Mesenchymal stem cell (in vitro differentiated cells and primary cell): Measurements from ENCODE around the gene PEF1.

Experiments
- DNase-seq: peaks from one replicate; pipeline ENCODE4 v3.0.0-alpha.2; 2013
- H2AFZ ChIP-seq: one replicate; pipeline ENCODE4 v1.6.1; 2013; ENCODE audit warnings: low read depth, mild to moderate bottlenecking, control low read depth, inconsistent platforms, low read length, moderate library complexity
- H2AK5ac ChIP-seq: 2 replicates; pipeline ENCODE4 v1.6.1; 2013; ENCODE audit warnings: low read length, moderate library complexity, mild to moderate bottlenecking, inconsistent platforms; ENCODE audit not compliant: severe bottlenecking
- H2BK120ac ChIP-seq: one replicate; pipeline ENCODE4 v1.6.1; 2013; ENCODE audit warnings: low read depth, mild to moderate bottlenecking, inconsistent platforms, low read length, moderate library complexity
- H2BK12ac ChIP-seq, 2 experiments: one replicate each; pipeline ENCODE4 v1.6.1; 2013; ENCODE audit warnings: inconsistent platforms in 2 of 2, low read length in 2 of 2, mild to moderate bottlenecking in 2 of 2, moderate library complexity in 2 of 2, control low read depth in 1 of 2
- H2BK15ac ChIP-seq: one replicate; pipeline ENCODE4 v1.6.1; 2013; ENCODE audit warnings: mild to moderate bottlenecking, low read depth, inconsistent platforms; ENCODE audit not compliant: poor library complexity, severe bottlenecking
- H2BK5ac ChIP-seq: 2 replicates; pipeline ENCODE4 v1.6.1; 2013; ENCODE audit warnings: low read depth, mild to moderate bottlenecking, low read length, control low read depth, inconsistent platforms; ENCODE audit not compliant: poor library complexity, severe bottlenecking
- H3K14ac ChIP-seq, 2 experiments: one replicate each; pipeline ENCODE4 v1.6.1; 2013; ENCODE audit warnings: inconsistent platforms in 2 of 2, low read length in 2 of 2, control low read depth in 1 of 2, mild to moderate bottlenecking in 1 of 2, moderate library complexity in 1 of 2
- H3K18ac ChIP-seq, 2 experiments: one replicate each; pipeline ENCODE4 v1.6.1; 2013; ENCODE audit warnings: inconsistent platforms in 2 of 2, low read length in 2 of 2, control low read depth in 1 of 2, low read depth in 1 of 2, mild to moderate bottlenecking in 1 of 2
- H3K23ac ChIP-seq, 2 experiments: one replicate each; pipeline ENCODE4 v1.6.1; 2013; ENCODE audit warnings: inconsistent platforms in 2 of 2, low read length in 2 of 2, mild to moderate bottlenecking in 2 of 2, moderate library complexity in 2 of 2, control low read depth in 1 of 2
- H3K27ac ChIP-seq: 2 replicates; pipeline ENCODE4 v1.5.1; 2013; ENCODE audit warnings: mild to moderate bottlenecking, moderate library complexity, low read length, control low read depth, inconsistent platforms; ENCODE audit not compliant: poor library complexity, severe bottlenecking
- H3K27me3 ChIP-seq, 2 experiments: 2 replicates each; pipeline versions ENCODE4 v1.6.1 to v1.7.0; 2013; ENCODE audit warnings: low read length in 2 of 2, mild to moderate bottlenecking in 2 of 2, moderate library complexity in 2 of 2, control low read depth in 1 of 2, inconsistent platforms in 1 of 2; ENCODE audit not compliant: control insufficient read depth in 1 of 2, insufficient read depth in 1 of 2
- H3K36me3 ChIP-seq, 2 experiments: 2 replicates each; pipeline versions ENCODE4 v1.6.1 to v1.7.0; 2013; ENCODE audit warnings: low read length in 2 of 2, control low read depth in 1 of 2, inconsistent platforms in 1 of 2, low read depth in 1 of 2, mild to moderate bottlenecking in 1 of 2; ENCODE audit not compliant: insufficient read depth in 2 of 2, control insufficient read depth in 1 of 2
- H3K4ac ChIP-seq, 2 experiments: one replicate each; pipeline ENCODE4 v1.6.1; 2013; ENCODE audit warnings: inconsistent platforms in 2 of 2, low read length in 2 of 2, mild to moderate bottlenecking in 2 of 2, moderate library complexity in 2 of 2, control low read depth in 1 of 2, low read depth in 1 of 2
- H3K4me1 ChIP-seq: 2 replicates; pipeline ENCODE4 v1.6.1; 2013; ENCODE audit warnings: low read depth, low read length, control low read depth; ENCODE audit not compliant: control insufficient read depth, insufficient read depth
- H3K4me2 ChIP-seq: 2 replicates; pipeline ENCODE4 v1.6.1; 2013; ENCODE audit warnings: low read length, mild to moderate bottlenecking, inconsistent platforms; ENCODE audit not compliant: poor library complexity, severe bottlenecking
- H3K4me3 ChIP-seq, 2 experiments: 2 replicates each; pipeline versions ENCODE4 v1.5.1 to v1.7.0; 2013; ENCODE audit warnings: low read length in 2 of 2, mild to moderate bottlenecking in 2 of 2, control low read depth in 1 of 2, low read depth in 1 of 2; ENCODE audit not compliant: insufficient read depth in 1 of 2
- H3K79me1 ChIP-seq: replicated peaks from 2 replicates; pipeline ENCODE4 v1.6.1; 2013; ENCODE audit warnings: mild to moderate bottlenecking, control low read depth, low read length, inconsistent platforms; ENCODE audit not compliant: poor library complexity, severe bottlenecking
- H3K9ac ChIP-seq: 2 replicates; pipeline ENCODE4 v1.7.0; 2013; ENCODE audit warnings: mild to moderate bottlenecking, low read length, moderate library complexity
- H3K9me3 ChIP-seq: 2 replicates; pipeline ENCODE4 v1.7.0; 2013; ENCODE audit warnings: mild to moderate bottlenecking, low read length; ENCODE audit not compliant: control insufficient read depth
- H4K8ac ChIP-seq: one replicate; pipeline ENCODE4 v1.6.1; 2013; ENCODE audit warnings: inconsistent platforms, mild to moderate bottlenecking, low read length, moderate library complexity
- H4K91ac ChIP-seq: one replicate; pipeline ENCODE4 v1.6.1; 2013; ENCODE audit warnings: mild to moderate bottlenecking, low read length, inconsistent platforms
- WGBS: methylation state at CpG from one replicate; pipeline ENCODE4 v1.1.7; 2013; ENCODE audit warnings: mixed read lengths; 5-methylcytosine and 5-hydroxymethylcytosine counted together

The PEF1 gene

DNA sequence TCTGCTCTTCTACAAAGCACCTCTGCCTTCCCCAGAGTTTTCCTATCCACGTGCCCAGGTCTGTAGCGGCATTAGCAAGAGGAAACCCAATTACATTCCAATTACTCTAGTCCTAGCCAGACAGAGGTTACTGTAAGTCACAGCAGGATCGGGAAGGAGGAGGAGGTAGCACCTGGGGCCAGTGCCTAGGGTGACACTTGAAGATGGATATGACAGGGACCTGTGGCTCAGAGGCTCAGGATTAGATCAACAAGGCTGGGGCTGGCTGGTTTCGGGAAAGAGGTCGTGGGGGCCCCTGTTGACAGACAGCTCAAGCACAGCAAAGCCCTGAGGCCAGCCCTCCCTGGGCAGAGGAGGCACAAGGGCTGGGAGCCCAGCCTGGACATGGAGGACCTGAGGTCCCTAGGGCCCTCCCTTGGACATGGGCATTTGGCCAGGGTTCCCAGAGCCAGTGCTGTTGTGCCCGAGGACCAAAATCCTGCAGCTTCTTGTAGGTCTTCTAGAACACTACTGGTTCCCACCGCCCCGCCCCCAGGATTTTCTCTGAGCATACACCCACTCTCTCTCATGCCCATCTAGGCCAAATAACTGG is 30.2 kb downstream of the PEF1 start:
- Histone ChIP-seq H3K18ac (no peak overlapping the region), H3K9me3 (no peaks in the 10 kb centered on the region), H2BK12ac (no peak overlapping the region), H3K79me1 (no peaks in the 10 kb centered on the region), H4K91ac (no peak overlapping the region), H3K27me3 (peaks cover 30 to 35% of the 10 kb centered on the region in 2 experiments), H3K4me3 (no peak overlapping the region), H2BK120ac (no peak overlapping the region), H2BK5ac (no peak overlapping the region), H3K9ac (no peak overlapping the region), H2AK5ac (no peak overlapping the region), H3K36me3 (no peaks in the 10 kb centered on the region), H2AFZ (no peak overlapping the region), H3K4me1 (peaks cover 20% of the 10 kb centered on the region), H4K8ac (no peak overlapping the region), H3K4ac (no peak overlapping the region), H3K4me2 (no peak overlapping the region), H3K23ac (no peak overlapping the region), H2BK15ac (no peak overlapping the region), H3K14ac (no peak overlapping the region), H3K27ac (no peak overlapping the region)
- WGBS = 84% methylated on average over 8 of the region's 8 CpGs
- DNase-seq = no peak

DNA sequence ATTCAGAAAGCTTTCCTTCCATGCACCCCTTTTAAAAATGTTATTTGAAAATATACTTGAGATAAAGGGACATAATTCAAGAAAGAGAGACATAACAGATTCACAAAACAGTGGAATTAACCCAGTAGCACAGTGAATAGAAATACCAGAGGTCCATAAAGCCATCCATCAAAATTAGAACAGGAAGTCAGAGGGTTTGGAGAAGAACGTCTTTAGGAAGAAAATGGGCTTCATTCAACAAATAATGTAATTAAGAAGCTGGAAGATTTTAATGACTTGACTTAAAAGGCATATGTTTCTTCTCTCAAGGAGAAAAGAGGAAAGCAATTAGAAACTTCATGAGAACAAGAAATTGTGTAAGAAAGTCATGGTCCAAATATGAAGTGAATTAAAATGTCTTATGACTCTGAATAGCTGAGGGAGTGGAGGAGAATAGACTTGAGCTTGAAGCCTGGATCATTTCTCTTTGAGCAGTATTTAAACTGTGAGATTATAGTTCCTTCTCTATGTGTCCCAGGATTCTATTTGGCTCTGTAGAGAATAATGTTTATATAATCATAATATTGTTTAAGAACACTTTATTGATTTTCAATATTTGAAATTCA is 35.1 kb downstream of the PEF1 start:
- H3K4me1 ChIP-seq = peaks cover 5% of the 10 kb centered on the region
- H3K27ac ChIP-seq = no peak overlapping the region
- H3K9me3 ChIP-seq = no peaks in the 10 kb centered on the region
- no peak for DNase-seq
- no peak overlapping the region for H2BK120ac ChIP-seq
- H2AK5ac ChIP-seq = no peak overlapping the region
- H2BK12ac ChIP-seq = no peak overlapping the region
- H3K23ac ChIP-seq = no peak overlapping the region
- no peak overlapping the region for H2AFZ ChIP-seq
- no peaks in the 10 kb centered on the region for H3K36me3 ChIP-seq
- H4K91ac ChIP-seq = no peak overlapping the region
- peak overlapping the region; percentile 17 for H3K9ac ChIP-seq
- no peak overlapping the region for H3K4ac ChIP-seq
- no peak overlapping the region for H3K18ac ChIP-seq
- WGBS = no CpG with 5 or more reads among the region's 1 CpG
- H3K4me2 ChIP-seq = no peak overlapping the region
- H3K27me3 ChIP-seq = peaks cover 0 to 9% of the 10 kb centered on the region in 2 experiments
- H4K8ac ChIP-seq = no peak overlapping the region
- H2BK15ac ChIP-seq = no peak overlapping the region
- no peak overlapping the region for H3K4me3 ChIP-seq
- H2BK5ac ChIP-seq = no peak overlapping the region
- no peak overlapping the region for H3K14ac ChIP-seq
- no peaks in the 10 kb centered on the region for H3K79me1 ChIP-seq

DNA sequence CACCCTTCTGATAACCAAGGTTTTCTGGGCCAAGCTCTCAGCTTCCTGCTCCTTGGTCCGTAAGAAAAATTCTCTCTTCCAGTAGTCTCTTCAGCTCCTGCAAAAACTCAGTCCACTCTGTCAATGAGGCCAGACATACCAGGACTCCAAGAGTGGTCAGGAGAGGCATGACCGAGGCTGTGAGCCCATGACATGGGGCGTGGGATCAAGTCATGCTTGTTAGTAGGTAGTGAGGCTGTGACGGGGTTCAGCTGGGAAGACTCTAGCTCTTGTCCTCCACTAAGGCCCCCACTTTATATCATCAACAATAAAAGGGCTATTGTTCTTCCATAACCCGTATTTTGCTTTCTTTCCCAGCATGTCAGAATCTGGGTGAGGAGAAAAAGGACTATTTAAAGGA is 37.3 kb downstream of the PEF1 start:
- H3K4me1 ChIP-seq = no peaks in the 10 kb centered on the region
- H2AFZ ChIP-seq = no peak overlapping the region
- no peak overlapping the region for H2BK120ac ChIP-seq
- H3K4me2 ChIP-seq = no peak overlapping the region
- no peak overlapping the region for H4K91ac ChIP-seq
- no peak overlapping the region for H3K14ac ChIP-seq
- no peak overlapping the region for H3K23ac ChIP-seq
- H3K27me3 ChIP-seq = peaks cover 0 to 9% of the 10 kb centered on the region in 2 experiments
- DNase-seq = no peak
- no peak overlapping the region for H2AK5ac ChIP-seq
- no peak overlapping the region for H3K18ac ChIP-seq
- H3K79me1 ChIP-seq = no peaks in the 10 kb centered on the region
- no peaks in the 10 kb centered on the region for H3K9me3 ChIP-seq
- no peak overlapping the region for H3K4me3 ChIP-seq
- no peak overlapping the region for H3K27ac ChIP-seq
- H2BK12ac ChIP-seq = no peak overlapping the region
- H3K4ac ChIP-seq = no peak overlapping the region
- no peak overlapping the region for H2BK5ac ChIP-seq
- no peak overlapping the region for H3K9ac ChIP-seq
- no peak overlapping the region for H4K8ac ChIP-seq
- H3K36me3 ChIP-seq = no peaks in the 10 kb centered on the region
- 87% methylated on average over 4 of the region's 5 CpGs for WGBS
- H2BK15ac ChIP-seq = no peak overlapping the region

DNA sequence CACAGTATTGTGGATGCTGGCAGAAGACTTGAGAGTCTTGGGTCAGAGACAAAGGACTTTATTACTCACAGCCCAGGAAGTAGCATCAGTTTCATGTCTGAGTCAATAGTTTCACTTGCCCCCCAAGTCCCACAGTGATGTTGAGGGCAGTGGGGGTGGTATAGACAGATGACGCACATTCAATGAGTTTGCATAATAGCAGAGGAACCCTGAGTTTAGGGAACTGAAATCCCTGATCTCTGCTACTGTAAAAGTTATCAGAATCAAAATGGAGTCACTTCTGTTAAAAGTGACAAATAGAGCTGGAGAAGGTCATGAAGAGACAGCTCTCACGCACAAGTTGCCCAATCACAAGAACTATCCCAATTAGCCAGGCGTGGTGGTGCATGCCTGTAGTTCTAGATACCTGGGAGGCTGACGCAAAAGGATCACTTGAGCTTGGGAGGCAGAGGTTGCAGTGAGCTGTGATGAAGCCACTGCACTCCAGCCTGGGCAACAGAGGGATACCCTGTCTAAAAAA is 38.7 kb downstream of the PEF1 start:
- Histone ChIP-seq H2BK120ac (no peak overlapping the region), H2AK5ac (no peak overlapping the region), H2AFZ (no peak overlapping the region), H4K91ac (no peak overlapping the region), H3K9ac (peak overlapping the region; percentile 8), H3K9me3 (no peaks in the 10 kb centered on the region), H3K4me1 (no peaks in the 10 kb centered on the region), H3K14ac (no peak overlapping the region), H2BK12ac (no peak overlapping the region), H3K4ac (no peak overlapping the region), H2BK15ac (no peak overlapping the region), H4K8ac (no peak overlapping the region), H3K27ac (no peak overlapping the region), H3K18ac (no peak overlapping the region), H2BK5ac (no peak overlapping the region), H3K79me1 (no peaks in the 10 kb centered on the region), H3K27me3 (peaks cover 0 to 9% of the 10 kb centered on the region in 2 experiments), H3K36me3 (no peaks in the 10 kb centered on the region), H3K23ac (no peak overlapping the region), H3K4me3 (no peak overlapping the region), H3K4me2 (no peak overlapping the region)
- no peak for DNase-seq
- WGBS = 85% methylated on average over 4 of the region's 4 CpGs
